Measurements from ENCODE around the gene IQGAP2. TPM values are rescaled to one million over a fixed set of nuclear protein-coding genes. Genes with fewer than 3 reads are reported as not detected.

Gene IQGAP2
- total RNA-seq, 1 donor from 2014 or later: 8.8 TPM

- ATAC-seq (ENCODE audit: low read depth): no peak
- Mint-ChIP-seq H3K4me1 (peaks cover 6% of the 10 kb centered on the region), H3K4me3 (no peak overlapping the region), H3K27ac (no peak overlapping the region), H3K9me3 (no peaks in the 10 kb centered on the region), H3K27me3 (no peaks in the 10 kb centered on the region), H3K36me3 (ENCODE audit: low read depth) (peaks cover 8% of the 10 kb centered on the region)
- POLR2A ChIA-PET: no interaction called here
- no peak for TF ChIP-seq CTCF (IDR thresholded peaks at IDR 0.05)
- DNase-seq: no peak
- CTCF ChIA-PET: no interaction called here
- intact Hi-C loops (cut with micrococcal nuclease): no loop called here
These were observed 300.6 kb downstream of the IQGAP2 start for GRCh38 chr5:76703707-76704106.

- H3K27ac Mint-ChIP-seq: no peak overlapping the region
- no peaks in the 10 kb centered on the region for H3K9me3 Mint-ChIP-seq
- POLR2A ChIA-PET: no interaction called here
- peaks cover 5% of the 10 kb centered on the region for H3K36me3 Mint-ChIP-seq (ENCODE audit: low read depth)
- no peak for TF ChIP-seq CTCF (IDR thresholded peaks at IDR 0.05)
- H3K4me1 Mint-ChIP-seq: peaks cover 6% of the 10 kb centered on the region
- ATAC-seq (ENCODE audit: low read depth): no peak
- no peak overlapping the region for H3K4me3 Mint-ChIP-seq
- CTCF ChIA-PET: no interaction called here
- no peak for DNase-seq
- intact Hi-C loops (cut with micrococcal nuclease): no loop called here
- H3K27me3 Mint-ChIP-seq: no peaks in the 10 kb centered on the region
These were observed 301.1 kb downstream of the IQGAP2 start for GRCh38 chr5:76704131-76704663.

DNA sequence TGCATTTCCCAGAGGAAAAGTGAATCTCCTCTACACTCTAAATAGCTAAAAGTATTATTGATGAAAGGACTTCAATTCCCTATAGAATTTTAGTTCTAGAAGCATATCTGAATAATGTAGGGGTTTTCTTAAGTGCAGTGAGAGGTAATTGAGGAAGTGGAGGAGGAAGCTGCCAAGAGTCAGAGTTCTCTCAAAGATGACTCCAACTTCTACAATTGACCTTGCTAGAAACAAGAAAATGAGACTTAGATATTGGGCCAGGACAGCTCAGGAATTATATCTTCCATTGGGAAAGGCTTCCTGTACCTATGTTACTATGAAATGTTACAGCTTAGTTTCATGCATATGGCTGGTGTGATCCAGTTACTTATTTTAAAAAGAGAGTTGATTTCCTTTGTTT lies 302.5 kb downstream of the IQGAP2 start:
- no peak for TF ChIP-seq CTCF (IDR thresholded peaks at IDR 0.05)
- H3K4me1 Mint-ChIP-seq: peaks cover 6% of the 10 kb centered on the region
- no peaks in the 10 kb centered on the region for H3K27me3 Mint-ChIP-seq
- H3K27ac Mint-ChIP-seq: no peak overlapping the region
- intact Hi-C loops (cut with micrococcal nuclease): no loop called here
- H3K4me3 Mint-ChIP-seq: no peak overlapping the region
- DNase-seq: no peak
- H3K9me3 Mint-ChIP-seq: no peaks in the 10 kb centered on the region
- peaks cover 5% of the 10 kb centered on the region for H3K36me3 Mint-ChIP-seq (ENCODE audit: low read depth)
- POLR2A ChIA-PET: no interaction called here
- ATAC-seq (ENCODE audit: low read depth): no peak
- CTCF ChIA-PET: no interaction called here

DNA sequence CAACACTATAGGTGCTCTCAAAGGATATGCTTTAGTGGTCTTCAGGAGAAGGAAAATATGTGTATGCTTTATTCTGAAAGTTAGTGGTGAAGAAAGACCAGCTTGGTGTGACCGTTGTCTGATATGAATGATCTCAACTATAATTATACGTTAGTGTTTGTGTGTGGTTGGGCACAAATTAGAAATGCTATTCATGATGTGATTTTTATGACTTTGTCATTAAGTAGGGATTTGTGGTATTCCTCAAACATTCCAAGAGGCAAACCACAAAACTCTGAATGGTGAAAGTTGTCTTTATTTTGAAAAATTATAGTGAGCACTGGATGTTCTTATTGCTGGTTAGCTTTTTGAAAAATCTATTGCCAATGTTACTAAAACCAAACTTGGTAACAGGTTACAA lies 306.7 kb downstream of the IQGAP2 start:
- H3K27me3 Mint-ChIP-seq: peaks cover 12% of the 10 kb centered on the region
- no peaks in the 10 kb centered on the region for H3K36me3 Mint-ChIP-seq (ENCODE audit: low read depth)
- ChIA-PET CTCF (no interaction called here), POLR2A (no interaction called here)
- no peak overlapping the region for H3K27ac Mint-ChIP-seq
- intact Hi-C loops (cut with micrococcal nuclease): no loop called here
- no peaks in the 10 kb centered on the region for H3K9me3 Mint-ChIP-seq
- no peak for TF ChIP-seq CTCF (IDR thresholded peaks at IDR 0.05)
- ATAC-seq (ENCODE audit: low read depth): no peak
- H3K4me3 Mint-ChIP-seq: no peak overlapping the region
- no peak for DNase-seq
- H3K4me1 Mint-ChIP-seq: peaks cover 13% of the 10 kb centered on the region

DNA sequence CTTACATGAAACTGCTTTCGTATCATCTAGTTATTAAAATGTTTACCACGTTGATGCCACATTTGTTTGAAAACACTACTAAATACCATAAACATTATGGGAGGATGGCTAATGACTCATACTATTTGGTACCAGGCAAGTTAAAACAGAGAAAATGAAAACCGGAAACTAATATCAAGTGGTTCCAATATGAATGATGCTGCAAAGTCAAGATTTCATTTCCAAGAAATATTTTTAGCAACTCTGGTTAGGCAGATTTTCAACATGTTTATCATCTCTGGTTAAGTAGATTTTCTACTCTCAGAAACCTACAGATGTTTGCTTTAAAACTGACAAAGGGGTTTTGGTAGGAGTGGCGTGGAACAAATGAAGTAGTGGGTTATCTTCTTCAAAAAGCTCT lies 307.9 kb downstream of the IQGAP2 start:
- Mint-ChIP-seq H3K4me1 (peaks cover 15% of the 10 kb centered on the region), H3K9me3 (no peaks in the 10 kb centered on the region), H3K4me3 (no peak overlapping the region), H3K27me3 (peaks cover 20% of the 10 kb centered on the region), H3K27ac (no peak overlapping the region), H3K36me3 (ENCODE audit: low read depth) (no peaks in the 10 kb centered on the region)
- intact Hi-C loops (cut with micrococcal nuclease): no loop called here
- no peak for TF ChIP-seq CTCF (IDR thresholded peaks at IDR 0.05)
- ChIA-PET CTCF (no interaction called here), POLR2A (no interaction called here)
- no peak for ATAC-seq (ENCODE audit: low read depth)
- no peak for DNase-seq

Data from activated B cell treated with CpG ODN at 0.5 μM for 24 hours (primary cell).